Esophagus muscularis mucosa (tissue), 4 donors: Measurements from ENCODE around the gene HCCS. TPM values are rescaled to one million over a fixed set of nuclear protein-coding genes. Genes with fewer than 3 reads are reported as not detected.

Experiments used
- DNase-seq: peaks from one replicate; pipeline ENCODE4 v3.0.0-alpha.2; 2017; ENCODE audit errors: extremely low spot score
- H3K27ac ChIP-seq, 4 donors: fragments of 200-600 bp; sonication (generic); replicated peaks in 1 of 4; 1 replicate in 3 of 4; 2 replicates in 1 of 4; pipeline ENCODE4 v1.5.1; 2016 to 2019; ENCODE audit warnings: mild to moderate bottlenecking in 1 of 4
- H3K27me3 ChIP-seq, 4 donors: fragments of 200-600 bp; sonication (generic); one replicate each; pipeline versions ENCODE4 v1.5.1 to v1.6.0; 2016 to 2019
- H3K36me3 ChIP-seq, 4 donors: fragments of 200-600 bp; sonication (generic); one replicate each; pipeline ENCODE4 v1.5.1; 2016 to 2019
- H3K4me1 ChIP-seq, 4 donors: fragments of 200-600 bp; sonication (generic); one replicate each; pipeline ENCODE4 v1.5.1; 2016 to 2019
- H3K4me3 ChIP-seq, 4 donors: fragments of 200-600 bp; sonication (generic); 1 replicate in 2 of 4; 2 replicates in 2 of 4; pipeline ENCODE4 v1.5.1; 2016 to 2019; ENCODE audit warnings: mild to moderate bottlenecking in 4 of 4, moderate library complexity in 1 of 4
- H3K9me3 ChIP-seq, 4 donors: fragments of 200-600 bp; sonication (generic); 1 replicate in 3 of 4; 2 replicates in 1 of 4; pipeline ENCODE4 v1.5.1; 2016 to 2019
- EP300 ChIP-seq: sonication (generic); formaldehyde crosslinking; IDR thresholded peaks from one replicate; pipeline ENCODE4 v1.6.1; 2017; ENCODE audit warnings: antibody characterized with exemption
- POLR2A ChIP-seq: fragments of 450-650 bp; IDR thresholded peaks from one replicate; pipeline ENCODE4 v1.6.1; 2017; ENCODE audit warnings: antibody characterized with exemption, moderate library complexity, mild to moderate bottlenecking, low read depth
- POLR2AphosphoS5 ChIP-seq, 2 donors: sonication (generic); formaldehyde crosslinking; IDR thresholded peaks; one replicate each; pipeline ENCODE4 v1.6.1; 2017; ENCODE audit warnings: antibody characterized with exemption in 2 of 2
- WGBS: methylation state at CpG from one replicate; pipeline ENCODE4 v1.1.5; 2018; 5-methylcytosine and 5-hydroxymethylcytosine counted together
- intact Hi-C: fragments of 100-400 bp; cut with DNase I; formaldehyde crosslinking; loops from one replicate; pipeline ENCODE4 v1.15.1; 2023
- small RNA-seq, 3 donors: library from RNA; depleted of rRNA; stranded (forward); fragments of <200 nt; gene quantifications; one replicate each; pipeline ENCODE3, GENCODE V24; 2016
- total RNA-seq, 4 donors: library from RNA; depleted of rRNA; stranded (reverse); fragments of >200 nt; gene quantifications; one replicate each; pipeline versions ENCODE4 v1.1.0 to v1.2.1, GENCODE V29; 2016
- TF ChIP-seq, protein P1 (sequence below), 3 experiments: fragments of 200-600 bp in 2 of 3; fragments of 450-650 bp in 1 of 3; sonication (generic) in 2 of 3; IDR thresholded peaks; one replicate each; pipeline ENCODE4 v1.5.1; 2017 to 2019; ENCODE audit warnings: antibody characterized with exemption in 3 of 3, mild to moderate bottlenecking in 2 of 3, moderate library complexity in 1 of 3

The HCCS gene
- total RNA-seq, 4 donors from 2014 or later, result 17.7 to 24.2 (median 22.0) TPM

DNA sequence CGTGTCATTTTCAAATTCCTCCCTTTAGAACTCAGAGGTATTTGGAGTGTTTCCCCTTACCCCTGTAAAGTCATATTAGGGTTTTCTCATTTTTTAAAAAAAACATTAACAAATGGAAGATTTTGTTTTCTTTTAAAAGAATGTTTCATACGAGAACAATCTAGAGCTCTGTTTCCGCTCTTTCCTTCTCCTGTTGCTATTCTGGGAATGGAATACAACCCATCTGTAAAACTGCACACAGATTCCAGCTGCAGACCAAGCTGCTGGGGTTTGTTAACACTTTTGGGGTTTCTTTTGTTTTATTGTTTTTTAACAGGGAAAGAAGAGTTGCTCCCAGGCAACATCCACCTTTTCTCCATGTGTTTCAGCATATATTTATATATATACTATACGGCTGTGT, 61.3 kb downstream of the HCCS start:
- DNase-seq, result no peak
- no peak overlapping the region for H3K27ac ChIP-seq
- no peaks in the 10 kb centered on the region for H3K27me3 ChIP-seq
- no peak overlapping the region for H3K4me3 ChIP-seq
- H3K4me1 ChIP-seq, result no peaks in the 10 kb centered on the region
- WGBS, result 74% methylated on average over 4 of the region's 4 CpGs
- intact Hi-C loops, result no loop called here
- H3K36me3 ChIP-seq, result peaks cover 0 to 16% (median 3%) of the 10 kb centered on the region in 4 donors
- no peak for TF ChIP-seq POLR2AphosphoS5 (IDR thresholded peaks at IDR 0.05)
- TF ChIP-seq, protein P1, sequence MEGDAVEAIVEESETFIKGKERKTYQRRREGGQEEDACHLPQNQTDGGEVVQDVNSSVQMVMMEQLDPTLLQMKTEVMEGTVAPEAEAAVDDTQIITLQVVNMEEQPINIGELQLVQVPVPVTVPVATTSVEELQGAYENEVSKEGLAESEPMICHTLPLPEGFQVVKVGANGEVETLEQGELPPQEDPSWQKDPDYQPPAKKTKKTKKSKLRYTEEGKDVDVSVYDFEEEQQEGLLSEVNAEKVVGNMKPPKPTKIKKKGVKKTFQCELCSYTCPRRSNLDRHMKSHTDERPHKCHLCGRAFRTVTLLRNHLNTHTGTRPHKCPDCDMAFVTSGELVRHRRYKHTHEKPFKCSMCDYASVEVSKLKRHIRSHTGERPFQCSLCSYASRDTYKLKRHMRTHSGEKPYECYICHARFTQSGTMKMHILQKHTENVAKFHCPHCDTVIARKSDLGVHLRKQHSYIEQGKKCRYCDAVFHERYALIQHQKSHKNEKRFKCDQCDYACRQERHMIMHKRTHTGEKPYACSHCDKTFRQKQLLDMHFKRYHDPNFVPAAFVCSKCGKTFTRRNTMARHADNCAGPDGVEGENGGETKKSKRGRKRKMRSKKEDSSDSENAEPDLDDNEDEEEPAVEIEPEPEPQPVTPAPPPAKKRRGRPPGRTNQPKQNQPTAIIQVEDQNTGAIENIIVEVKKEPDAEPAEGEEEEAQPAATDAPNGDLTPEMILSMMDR (IDR thresholded peaks at IDR 0.05), result no peak
- no peak for TF ChIP-seq POLR2A
- TF ChIP-seq EP300, result no peak
- H3K9me3 ChIP-seq, result no peaks in the 10 kb centered on the region

Small RNA genes within 50 kb of the gene (small RNA-seq; reads per million reads assigned to genes)
- gene RF00019 (0 reads per million in 3 donors), gene RF02271 (0 reads per million in 3 donors)

Other genes starting within 250 kb of the HCCS start
- gene AMELX, start 182.1 kb downstream of the HCCS start, total RNA-seq, result not detected